Measurements from ENCODE around the gene NOTUM. TPM values are rescaled to one million over a fixed set of nuclear protein-coding genes. Genes with fewer than 3 reads are reported as not detected.
A peak's percentile ranks its signal among the peaks of the same experiment; 100 is the strongest.

Gene NOTUM
- total RNA-seq, 2 experiments from 2014 or later: 0.88 to 4.4 TPM

DNA sequence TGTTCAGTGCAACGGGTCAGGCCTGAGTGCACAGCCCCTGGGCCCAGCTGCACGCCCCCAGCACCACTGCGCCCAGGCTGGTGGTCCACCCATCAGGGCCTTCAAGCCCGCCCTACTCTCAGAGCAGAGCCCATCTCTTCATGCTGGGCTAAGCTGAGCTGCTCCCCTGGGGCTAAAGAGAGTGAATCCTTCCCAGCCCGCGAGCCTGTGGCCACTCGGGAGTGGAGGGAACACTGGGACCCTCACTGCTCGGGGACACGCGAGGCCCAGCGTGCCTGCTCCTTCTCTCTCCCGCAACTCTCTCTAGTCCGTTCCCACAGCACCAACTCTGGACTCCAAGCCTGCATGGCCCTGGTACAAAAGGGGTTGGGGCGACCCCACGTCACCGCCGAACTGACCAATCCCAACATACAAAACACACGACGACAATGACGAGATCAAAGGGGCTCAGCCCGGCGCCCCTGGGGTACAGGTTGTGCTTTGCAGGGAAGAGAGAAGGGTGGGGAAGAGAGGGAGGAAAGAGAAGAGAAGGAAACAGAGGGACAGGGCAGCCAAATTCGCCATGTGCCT is 38.9 kb downstream of the NOTUM start:
- no peak overlapping the region for H3K4me3 ChIP-seq (ENCODE audit: low read depth, low read length, poor library complexity, severe bottlenecking)
- no TSS peak for BruUV-seq (replicated peaks)
- no peak overlapping the region for H2AFZ ChIP-seq (ENCODE audit: low read length)
- H3K79me2 ChIP-seq (ENCODE audit: insufficient read depth, low read depth, low read length): peaks cover 42% of the 10 kb centered on the region
- peaks cover 40% of the 10 kb centered on the region for H3K4me1 ChIP-seq (ENCODE audit: insufficient read depth, low read length, poor library complexity, severe bottlenecking)
- H3K9me2 ChIP-seq (ENCODE audit: insufficient read depth, low read length): no peaks in the 10 kb centered on the region
- H4K20me1 ChIP-seq (ENCODE audit: insufficient read depth, low read length): peaks cover 3% of the 10 kb centered on the region
- no peak for DNase-seq (ENCODE audit: low spot score)
- no peak for TF ChIP-seq EZH2phosphoT487 (IDR thresholded peaks at IDR 0.05; ENCODE audit: borderline replicate concordance, low read depth, low read length)
- TF ChIP-seq, protein P1, sequence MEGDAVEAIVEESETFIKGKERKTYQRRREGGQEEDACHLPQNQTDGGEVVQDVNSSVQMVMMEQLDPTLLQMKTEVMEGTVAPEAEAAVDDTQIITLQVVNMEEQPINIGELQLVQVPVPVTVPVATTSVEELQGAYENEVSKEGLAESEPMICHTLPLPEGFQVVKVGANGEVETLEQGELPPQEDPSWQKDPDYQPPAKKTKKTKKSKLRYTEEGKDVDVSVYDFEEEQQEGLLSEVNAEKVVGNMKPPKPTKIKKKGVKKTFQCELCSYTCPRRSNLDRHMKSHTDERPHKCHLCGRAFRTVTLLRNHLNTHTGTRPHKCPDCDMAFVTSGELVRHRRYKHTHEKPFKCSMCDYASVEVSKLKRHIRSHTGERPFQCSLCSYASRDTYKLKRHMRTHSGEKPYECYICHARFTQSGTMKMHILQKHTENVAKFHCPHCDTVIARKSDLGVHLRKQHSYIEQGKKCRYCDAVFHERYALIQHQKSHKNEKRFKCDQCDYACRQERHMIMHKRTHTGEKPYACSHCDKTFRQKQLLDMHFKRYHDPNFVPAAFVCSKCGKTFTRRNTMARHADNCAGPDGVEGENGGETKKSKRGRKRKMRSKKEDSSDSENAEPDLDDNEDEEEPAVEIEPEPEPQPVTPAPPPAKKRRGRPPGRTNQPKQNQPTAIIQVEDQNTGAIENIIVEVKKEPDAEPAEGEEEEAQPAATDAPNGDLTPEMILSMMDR (conservative IDR thresholded peaks at IDR 0.05; ENCODE audit: low read length): no peak
- CTCF ChIA-PET (ENCODE audit: unreplicated experiment): no interaction called here
- no peak overlapping the region for H3K27ac ChIP-seq (ENCODE audit: low read depth, low read length, poor library complexity, severe bottlenecking)
- H3K9me3 ChIP-seq (ENCODE audit: low read length): no peaks in the 10 kb centered on the region
- no peak overlapping the region for H3K4me2 ChIP-seq (ENCODE audit: low read length)
- POLR2A ChIA-PET: no interaction called here
- H3K36me3 ChIP-seq (ENCODE audit: insufficient read depth, low read length): peaks cover 28% of the 10 kb centered on the region; the same call in 1 of the 2 replicates
- intact Hi-C loops (cut with micrococcal nuclease; ENCODE audit: unreplicated experiment): no loop called here

DNA sequence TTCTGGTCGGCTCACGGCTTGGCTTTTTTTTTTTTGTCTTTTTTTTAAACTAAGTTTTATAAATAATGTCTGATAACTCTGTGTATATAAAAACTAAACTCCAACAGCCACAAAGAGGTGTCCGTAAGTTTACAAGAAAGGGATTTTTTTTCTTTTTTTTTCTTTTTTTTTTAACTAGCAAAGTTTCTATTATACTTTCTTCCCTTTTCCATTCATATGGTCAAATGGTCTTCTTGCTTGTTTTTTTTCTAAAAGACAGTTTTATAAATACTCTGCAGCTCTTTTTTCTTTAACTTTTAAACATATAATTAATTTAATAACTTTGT is 39.5 kb downstream of the NOTUM start:
- H3K4me1 ChIP-seq (ENCODE audit: insufficient read depth, low read length, poor library complexity, severe bottlenecking): peaks cover 46% of the 10 kb centered on the region
- POLR2A ChIA-PET: no interaction called here
- intact Hi-C loops (cut with micrococcal nuclease; ENCODE audit: unreplicated experiment): no loop called here
- no peak for DNase-seq (ENCODE audit: low spot score)
- CTCF ChIA-PET (ENCODE audit: unreplicated experiment): no interaction called here
- no peaks in the 10 kb centered on the region for H3K9me2 ChIP-seq (ENCODE audit: insufficient read depth, low read length)
- TSS peak; percentile 39 for BruUV-seq (replicated peaks)
- peaks cover 8% of the 10 kb centered on the region for H4K20me1 ChIP-seq (ENCODE audit: insufficient read depth, low read length)
- H2AFZ ChIP-seq (ENCODE audit: low read length): no peak overlapping the region
- H3K27ac ChIP-seq (ENCODE audit: low read depth, low read length, poor library complexity, severe bottlenecking): no peak overlapping the region
- peaks cover 28% of the 10 kb centered on the region; the same call in 1 of the 2 replicates for H3K36me3 ChIP-seq (ENCODE audit: insufficient read depth, low read length)
- TF ChIP-seq, protein P1 (conservative IDR thresholded peaks at IDR 0.05; ENCODE audit: low read length): no peak
- no peak for TF ChIP-seq EZH2phosphoT487 (IDR thresholded peaks at IDR 0.05; ENCODE audit: borderline replicate concordance, low read depth, low read length)
- no peaks in the 10 kb centered on the region for H3K9me3 ChIP-seq (ENCODE audit: low read length)
- H3K79me2 ChIP-seq (ENCODE audit: insufficient read depth, low read depth, low read length): peaks cover 42% of the 10 kb centered on the region
- H3K4me3 ChIP-seq (ENCODE audit: low read depth, low read length, poor library complexity, severe bottlenecking): no peak overlapping the region
- H3K4me2 ChIP-seq (ENCODE audit: low read length): no peak overlapping the region

DNA sequence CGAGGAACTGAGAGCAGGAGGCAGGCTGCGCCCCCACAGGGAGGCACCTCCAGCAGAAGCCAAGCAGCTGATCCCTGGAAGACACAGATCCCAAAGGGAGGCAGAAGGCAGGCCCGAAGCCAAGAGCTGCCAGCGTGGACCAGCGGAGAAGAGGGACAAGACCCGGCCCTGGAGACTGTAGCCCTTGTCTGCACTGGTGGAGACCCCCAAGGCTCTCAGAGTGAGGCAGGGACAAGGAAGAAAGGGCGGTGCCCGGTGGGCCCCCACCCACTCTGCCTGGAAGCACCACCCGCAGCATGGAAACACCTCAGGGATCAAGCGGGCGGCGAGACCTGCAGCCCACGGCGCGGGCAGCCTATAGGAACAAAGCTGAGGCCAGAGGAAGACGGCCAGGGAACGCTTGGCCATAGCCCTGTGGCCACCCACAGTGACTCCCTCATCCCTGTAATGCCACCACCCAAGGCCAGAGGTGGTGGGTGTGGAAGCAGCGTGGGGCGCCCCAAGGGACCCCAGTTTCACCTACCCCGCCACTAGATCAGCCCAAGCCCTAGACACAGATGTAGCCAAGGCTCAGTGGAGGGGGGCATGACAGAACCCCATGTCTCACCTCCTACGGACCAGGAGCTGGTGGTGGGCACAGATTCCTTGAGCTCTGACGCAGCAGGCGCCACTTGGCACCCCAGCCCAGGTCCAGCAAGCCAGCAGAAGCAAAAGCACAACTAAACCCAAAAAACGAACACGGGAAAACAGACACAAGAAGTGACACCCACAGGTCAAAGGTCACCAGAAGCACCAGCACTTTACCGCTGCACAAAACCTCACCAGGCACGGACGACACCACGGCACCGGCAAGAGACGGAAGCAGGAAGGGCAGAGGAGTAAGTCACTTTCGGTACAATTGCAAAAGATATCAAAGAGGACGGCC is 40.1 kb downstream of the NOTUM start:
- H3K36me3 ChIP-seq (ENCODE audit: insufficient read depth, low read length): peaks cover 32% of the 10 kb centered on the region
- no TSS peak for BruUV-seq (replicated peaks)

More for the DNA sequence above, 40.1 kb downstream of the NOTUM start:
- Histone ChIP-seq H4K20me1 (ENCODE audit: insufficient read depth, low read length) (peaks cover 8% of the 10 kb centered on the region), H3K4me3 (ENCODE audit: low read depth, low read length, poor library complexity, severe bottlenecking) (no peak overlapping the region), H2AFZ (ENCODE audit: low read length) (no peak overlapping the region), H3K27ac (ENCODE audit: low read depth, low read length, poor library complexity, severe bottlenecking) (no peak overlapping the region), H3K9me2 (ENCODE audit: insufficient read depth, low read length) (no peaks in the 10 kb centered on the region), H3K79me2 (ENCODE audit: insufficient read depth, low read depth, low read length) (peaks cover 36% of the 10 kb centered on the region), H3K4me2 (ENCODE audit: low read length) (no peak overlapping the region), H3K4me1 (ENCODE audit: insufficient read depth, low read length, poor library complexity, severe bottlenecking) (peaks cover 41% of the 10 kb centered on the region), H3K9me3 (ENCODE audit: low read length) (no peaks in the 10 kb centered on the region)
- POLR2A ChIA-PET: no interaction called here
- CTCF ChIA-PET (ENCODE audit: unreplicated experiment): no interaction called here
- no peak for DNase-seq (ENCODE audit: low spot score)
- intact Hi-C loops (cut with micrococcal nuclease; ENCODE audit: unreplicated experiment): no loop called here
- TF ChIP-seq, protein P1 (conservative IDR thresholded peaks at IDR 0.05; ENCODE audit: low read length): no peak
- TF ChIP-seq EZH2phosphoT487 (IDR thresholded peaks at IDR 0.05; ENCODE audit: borderline replicate concordance, low read depth, low read length): no peak
